HG02798 (cell line): ENCODE results near the gene SYTL4.

ENCODE experiments used
- ATAC-seq: cut with Tn5 transposase; IDR thresholded peaks from one replicate; pipeline ENCODE4 v1.9.1; 2021; ENCODE audit warnings: mild to moderate bottlenecking; ENCODE audit not compliant: unreplicated experiment, poor library complexity

The SYTL4 gene

GRCh38 chrX:100649550-100650356, 82.2 kb downstream of the SYTL4 start:
- no peak for ATAC-seq

- ATAC-seq: no peak
These were observed 83.2 kb downstream of the SYTL4 start for GRCh38 chrX:100648458-100649417.

GRCh38 chrX:100647739-100648138, 84.2 kb downstream of the SYTL4 start:
- no peak for ATAC-seq

GRCh38 chrX:100647095-100647494, 84.8 kb downstream of the SYTL4 start:
- ATAC-seq: no peak

- ATAC-seq: no peak
These were observed 86.8 kb downstream of the SYTL4 start for GRCh38 chrX:100645106-100645505.

- ATAC-seq: no peak
These were observed 87.7 kb downstream of the SYTL4 start, which contains the start of gene SRPX2 for GRCh38 chrX:100643956-100644860. TSS of gene SRPX2 (plus strand) at chrX:100644199. CDS start at chrX:100646323, 2,124 bp downstream.

GRCh38 chrX:100643212-100643611, 88.7 kb downstream of the SYTL4 start:
- no peak for ATAC-seq

- no peak for ATAC-seq
These were observed 89.6 kb downstream of the SYTL4 start for GRCh38 chrX:100642290-100642689.

GRCh38 chrX:100636321-100636991, 95.5 kb downstream of the SYTL4 start, which contains the start of gene TSPAN6:
TSS of gene TSPAN6 (minus strand) at chrX:100636806. CDS start at chrX:100636694, 112 bp downstream.
- peak; percentile 91 for ATAC-seq

- no peak for ATAC-seq
These were observed 96.0 kb downstream of the SYTL4 start for GRCh38 chrX:100635989-100636320.

- ATAC-seq: no peak
These were observed 96.9 kb downstream of the SYTL4 start for GRCh38 chrX:100635040-100635439.

- ATAC-seq: peak; percentile 92
These were observed 105.9 kb downstream of the SYTL4 start for GRCh38 chrX:100625985-100626491.
